ENCODE measurements around the gene MOSMO.
"Not testable (repeated sequence)": the region's sequence is repeated elsewhere in the genome, so short reads cannot be mapped to it uniquely, and the experiment has no call there.

MOSMO gene

GRCh38 chr16:22103441-22103840 lies 95.5 kb downstream of the MOSMO start:
- no peak overlapping the region for H3K27ac ChIP-seq
- TF ChIP-seq CTCF (IDR thresholded peaks at IDR 0.05) (no peak), ZFX (IDR thresholded peaks at IDR 0.05; ENCODE audit: borderline replicate concordance) (no peak)

- H3K27ac ChIP-seq = no peak overlapping the region
- no peak for TF ChIP-seq ZFX (IDR thresholded peaks at IDR 0.05; ENCODE audit: borderline replicate concordance)
- TF ChIP-seq CTCF (IDR thresholded peaks at IDR 0.05) = no peak
These were observed 101.5 kb downstream of the MOSMO start for GRCh38 chr16:22109258-22109898.

GRCh38 chr16:22111629-22112028 lies 103.7 kb downstream of the MOSMO start:
- not testable (repeated sequence) for H3K27ac ChIP-seq

- TF ChIP-seq ZFX (IDR thresholded peaks at IDR 0.05; ENCODE audit: borderline replicate concordance) (no peak), CTCF (IDR thresholded peaks at IDR 0.05) (no peak)
These were observed 108.3 kb downstream of the MOSMO start for GRCh38 chr16:22116095-22116700.

GRCh38 chr16:22117609-22118008 lies 109.7 kb downstream of the MOSMO start:
- no peak overlapping the region for H3K27ac ChIP-seq
- TF ChIP-seq ZFX (IDR thresholded peaks at IDR 0.05; ENCODE audit: borderline replicate concordance) = no peak
- TF ChIP-seq CTCF (IDR thresholded peaks at IDR 0.05) = no peak

More at GRCh38 chr16:22116095-22116700, 108.3 kb downstream of the MOSMO start:
- H3K27ac ChIP-seq = no peak overlapping the region

- H3K27ac ChIP-seq = no peak overlapping the region
- TF ChIP-seq ZFX (IDR thresholded peaks at IDR 0.05; ENCODE audit: borderline replicate concordance) (no peak), CTCF (IDR thresholded peaks at IDR 0.05) (no peak)
These were observed 112.5 kb downstream of the MOSMO start for GRCh38 chr16:22120440-22120839.

- no peak overlapping the region for H3K27ac ChIP-seq
- TF ChIP-seq ZFX (IDR thresholded peaks at IDR 0.05; ENCODE audit: borderline replicate concordance) (no peak), CTCF (IDR thresholded peaks at IDR 0.05) (no peak)
These were observed 114.3 kb downstream of the MOSMO start for GRCh38 chr16:22122239-22122638.

Data from 22Rv1 (cell line).